Right atrium auricular region (tissue), 2 donors: ENCODE measurements around the gene CEP131. TPM values are rescaled to one million over a fixed set of nuclear protein-coding genes. Genes with fewer than 3 reads are reported as not detected.

Experiments
- DNase-seq: peaks from one replicate; pipeline ENCODE4 v3.0.0-alpha.2; 2019; ENCODE audit warnings: low spot score
- H3K27ac ChIP-seq, 2 donors: fragments of 200-600 bp; sonication (generic); 1 replicate in 1 of 2; 2 replicates in 1 of 2; pipeline ENCODE4 v1.5.1; 2016 to 2019
- H3K27me3 ChIP-seq, 2 donors: fragments of 200-600 bp; sonication (generic); one replicate each; pipeline versions ENCODE4 v1.5.1 to v1.6.0; 2017 to 2019
- H3K36me3 ChIP-seq: fragments of 200-600 bp; sonication (generic); one replicate; pipeline ENCODE4 v1.5.1; 2016
- H3K4me1 ChIP-seq, 2 donors: fragments of 200-600 bp; sonication (generic); one replicate each; pipeline versions ENCODE4 v1.5.1 to v1.6.0; 2017 to 2019
- H3K4me3 ChIP-seq, 2 donors: fragments of 200-600 bp; sonication (generic); 1 replicate in 1 of 2; 2 replicates in 1 of 2; pipeline ENCODE4 v1.5.1; 2017 to 2019; ENCODE audit warnings: mild to moderate bottlenecking in 1 of 2, moderate library complexity in 1 of 2
- H3K9me3 ChIP-seq, 2 donors: fragments of 200-600 bp; sonication (generic); one replicate each; pipeline ENCODE4 v1.5.1; 2019
- CTCF ChIP-seq, 2 donors: fragments of 200-600 bp; sonication (generic); IDR thresholded peaks; one replicate each; pipeline ENCODE4 v1.5.1; 2019; ENCODE audit warnings: antibody characterized with exemption in 2 of 2
- total RNA-seq, 2 donors: library from RNA; depleted of rRNA; stranded (reverse); fragments of >200 nt; gene quantifications; one replicate each; pipeline ENCODE4 v1.1.0, GENCODE V29; 2016

Gene CEP131
- total RNA-seq, 2 donors from 2014 or later, result 5.5 to 6.2 TPM

GRCh38 chr17:81235822-81236740, 13.3 kb upstream of the CEP131 start:
- no peak for TF ChIP-seq CTCF (IDR thresholded peaks at IDR 0.05)
- no peaks in the 10 kb centered on the region for H3K9me3 ChIP-seq
- no peak overlapping the region for H3K4me3 ChIP-seq
- peaks cover 0 to 37% of the 10 kb centered on the region in 2 donors for H3K4me1 ChIP-seq
- H3K27me3 ChIP-seq, result no peaks in the 10 kb centered on the region
- peaks cover 21% of the 10 kb centered on the region for H3K36me3 ChIP-seq
- no peak for DNase-seq
- no peak overlapping the region for H3K27ac ChIP-seq

- DNase-seq, result no peak
- H3K27ac ChIP-seq, result no peak overlapping the region
- H3K36me3 ChIP-seq, result peaks cover 21% of the 10 kb centered on the region
- TF ChIP-seq CTCF (IDR thresholded peaks at IDR 0.05), result no peak
- no peaks in the 10 kb centered on the region for H3K9me3 ChIP-seq
- H3K4me1 ChIP-seq, result peaks cover 0 to 31% of the 10 kb centered on the region in 2 donors
- no peak overlapping the region for H3K4me3 ChIP-seq
- no peaks in the 10 kb centered on the region for H3K27me3 ChIP-seq
Observed at GRCh38 chr17:81234940-81235821, 12.4 kb upstream of the CEP131 start.

GRCh38 chr17:81234506-81234855, 11.7 kb upstream of the CEP131 start:
- no peak for TF ChIP-seq CTCF (IDR thresholded peaks at IDR 0.05)
- H3K9me3 ChIP-seq, result no peaks in the 10 kb centered on the region
- H3K27ac ChIP-seq, result no peak overlapping the region
- H3K4me3 ChIP-seq, result no peak overlapping the region
- DNase-seq, result no peak
- H3K4me1 ChIP-seq, result peaks cover 0 to 24% of the 10 kb centered on the region in 2 donors
- H3K27me3 ChIP-seq, result no peaks in the 10 kb centered on the region
- peaks cover 22% of the 10 kb centered on the region for H3K36me3 ChIP-seq

GRCh38 chr17:81233811-81234505, 11.2 kb upstream of the CEP131 start:
- no peak for TF ChIP-seq CTCF (IDR thresholded peaks at IDR 0.05)
- H3K27ac ChIP-seq, result no peak overlapping the region
- no peaks in the 10 kb centered on the region for H3K27me3 ChIP-seq
- H3K4me1 ChIP-seq, result peaks cover 0 to 23% of the 10 kb centered on the region in 2 donors
- H3K36me3 ChIP-seq, result peaks cover 26% of the 10 kb centered on the region
- DNase-seq, result no peak
- no peaks in the 10 kb centered on the region for H3K9me3 ChIP-seq
- H3K4me3 ChIP-seq, result no peak overlapping the region

- peaks cover 26% of the 10 kb centered on the region for H3K36me3 ChIP-seq
- no peaks in the 10 kb centered on the region for H3K27me3 ChIP-seq
- H3K4me1 ChIP-seq, result peaks cover 0 to 21% of the 10 kb centered on the region in 2 donors
- H3K4me3 ChIP-seq, result no peak overlapping the region
- no peak for DNase-seq
- no peaks in the 10 kb centered on the region for H3K9me3 ChIP-seq
- no peak overlapping the region for H3K27ac ChIP-seq
- no peak for TF ChIP-seq CTCF (IDR thresholded peaks at IDR 0.05)
Observed at GRCh38 chr17:81233316-81233715, 10.6 kb upstream of the CEP131 start.
